Measurements from ENCODE around the gene PTPRN2.

The PTPRN2 gene

DNA sequence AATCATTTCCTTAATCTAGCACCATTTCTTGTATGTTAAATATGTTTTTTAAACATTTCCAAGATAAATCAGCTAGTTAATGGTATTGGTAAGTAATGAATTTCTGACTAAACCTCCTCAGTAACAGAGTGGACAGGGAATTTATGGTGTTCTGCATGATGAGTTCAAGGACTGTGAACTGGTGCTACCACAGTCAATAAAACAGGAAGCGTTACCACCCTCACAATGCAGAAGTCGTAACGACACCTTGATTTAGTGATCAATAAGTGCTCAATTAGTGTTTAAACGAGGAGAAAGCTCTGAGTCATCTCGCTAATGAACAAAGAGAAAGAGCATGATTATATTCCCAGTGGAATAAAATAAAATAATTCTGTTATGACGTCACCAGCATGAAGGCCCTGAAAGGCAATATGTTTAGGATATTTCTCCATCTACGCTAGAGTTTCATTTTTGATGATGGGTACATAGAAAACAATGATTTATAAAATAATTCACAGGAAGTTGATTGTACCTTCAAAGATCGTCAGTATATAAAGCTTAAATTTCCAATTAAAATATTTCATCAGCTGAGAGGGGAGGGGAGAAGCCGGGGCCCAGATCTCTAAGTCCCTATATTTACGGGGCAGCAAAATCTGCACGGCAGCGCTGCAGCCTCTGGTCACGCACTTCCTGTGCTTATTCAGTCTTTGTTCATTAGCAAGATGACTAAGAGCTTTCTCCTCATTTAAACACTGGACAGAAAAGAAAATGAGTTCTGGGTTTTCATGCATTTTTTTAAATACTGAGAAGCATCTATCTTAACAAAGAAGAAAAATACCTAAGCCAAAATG lies 400.5 kb downstream of the PTPRN2 start:
- Histone ChIP-seq H3K4me3 (ENCODE audit: low read length) (no peak overlapping the region), H3K9ac (ENCODE audit: low read length) (no peak overlapping the region), H3K27ac (ENCODE audit: low read depth, low read length) (no peak overlapping the region), H3K4me1 (ENCODE audit: control insufficient read depth, insufficient read depth, low read length) (no peaks in the 10 kb centered on the region), H3K36me3 (ENCODE audit: control insufficient read depth, insufficient read depth, low read length) (no peaks in the 10 kb centered on the region), H3K27me3 (ENCODE audit: control insufficient read depth, insufficient read depth, low read length) (no peaks in the 10 kb centered on the region)

GRCh38 chr7:158186406-158186805 lies 401.2 kb downstream of the PTPRN2 start:
- H3K4me3 ChIP-seq (ENCODE audit: low read length) = no peak overlapping the region
- no peak overlapping the region for H3K9ac ChIP-seq (ENCODE audit: low read length)
- no peaks in the 10 kb centered on the region for H3K4me1 ChIP-seq (ENCODE audit: control insufficient read depth, insufficient read depth, low read length)
- H3K36me3 ChIP-seq (ENCODE audit: control insufficient read depth, insufficient read depth, low read length) = no peaks in the 10 kb centered on the region
- H3K27ac ChIP-seq (ENCODE audit: low read depth, low read length) = no peak overlapping the region
- no peaks in the 10 kb centered on the region for H3K27me3 ChIP-seq (ENCODE audit: control insufficient read depth, insufficient read depth, low read length)

GRCh38 chr7:158185653-158186052 lies 402.0 kb downstream of the PTPRN2 start:
- H3K4me3 ChIP-seq (ENCODE audit: low read length) = no peak overlapping the region
- H3K27ac ChIP-seq (ENCODE audit: low read depth, low read length) = no peak overlapping the region
- H3K36me3 ChIP-seq (ENCODE audit: control insufficient read depth, insufficient read depth, low read length) = no peaks in the 10 kb centered on the region

GRCh38 chr7:158183431-158183830 lies 404.2 kb downstream of the PTPRN2 start:
- Histone ChIP-seq H3K9ac (ENCODE audit: low read length) (no peak overlapping the region), H3K4me3 (ENCODE audit: low read length) (no peak overlapping the region), H3K27ac (ENCODE audit: low read depth, low read length) (no peak overlapping the region), H3K4me1 (ENCODE audit: control insufficient read depth, insufficient read depth, low read length) (no peaks in the 10 kb centered on the region), H3K36me3 (ENCODE audit: control insufficient read depth, insufficient read depth, low read length) (no peaks in the 10 kb centered on the region), H3K27me3 (ENCODE audit: control insufficient read depth, insufficient read depth, low read length) (no peaks in the 10 kb centered on the region)

More at GRCh38 chr7:158185653-158186052, 402.0 kb downstream of the PTPRN2 start:
- no peak overlapping the region for H3K9ac ChIP-seq (ENCODE audit: low read length)
- H3K27me3 ChIP-seq (ENCODE audit: control insufficient read depth, insufficient read depth, low read length) = no peaks in the 10 kb centered on the region
- no peaks in the 10 kb centered on the region for H3K4me1 ChIP-seq (ENCODE audit: control insufficient read depth, insufficient read depth, low read length)

DNA sequence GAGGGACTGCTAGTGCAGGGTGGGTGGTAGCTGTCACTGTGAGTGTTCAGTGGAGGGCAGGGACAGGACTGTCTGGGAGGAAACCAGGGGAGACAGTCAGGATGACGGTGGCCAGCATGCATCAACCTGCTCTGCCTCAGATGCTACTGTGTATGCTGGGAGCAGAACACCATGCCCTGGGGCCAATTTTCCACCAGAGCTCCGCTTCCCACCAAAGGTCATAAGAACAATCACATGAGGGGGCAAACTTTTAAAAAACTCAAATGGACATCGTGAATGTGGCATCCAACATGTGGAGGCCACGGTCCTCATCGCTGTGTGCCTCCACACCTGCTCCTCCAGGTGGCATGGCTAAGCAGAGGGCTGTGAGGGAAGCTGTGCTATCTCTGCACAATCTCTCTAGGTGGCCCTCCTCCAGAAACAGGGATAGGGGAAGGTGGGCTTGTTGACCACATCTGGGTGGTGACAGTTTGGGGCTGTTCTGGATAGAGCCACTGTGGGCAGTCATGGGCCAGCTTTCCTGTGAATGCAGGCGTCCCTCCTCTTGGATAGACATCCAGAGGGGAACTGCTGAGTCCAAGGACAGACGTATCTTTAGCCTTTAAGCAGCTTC lies 411.0 kb downstream of the PTPRN2 start:
- H3K36me3 ChIP-seq (ENCODE audit: control insufficient read depth, insufficient read depth, low read length) = no peaks in the 10 kb centered on the region
- H3K4me1 ChIP-seq (ENCODE audit: control insufficient read depth, insufficient read depth, low read length) = no peaks in the 10 kb centered on the region
- no peak overlapping the region for H3K27ac ChIP-seq (ENCODE audit: low read depth, low read length)
- H3K27me3 ChIP-seq (ENCODE audit: control insufficient read depth, insufficient read depth, low read length) = no peaks in the 10 kb centered on the region
- H3K9ac ChIP-seq (ENCODE audit: low read length) = no peak overlapping the region
- no peak overlapping the region for H3K4me3 ChIP-seq (ENCODE audit: low read length)

DNA sequence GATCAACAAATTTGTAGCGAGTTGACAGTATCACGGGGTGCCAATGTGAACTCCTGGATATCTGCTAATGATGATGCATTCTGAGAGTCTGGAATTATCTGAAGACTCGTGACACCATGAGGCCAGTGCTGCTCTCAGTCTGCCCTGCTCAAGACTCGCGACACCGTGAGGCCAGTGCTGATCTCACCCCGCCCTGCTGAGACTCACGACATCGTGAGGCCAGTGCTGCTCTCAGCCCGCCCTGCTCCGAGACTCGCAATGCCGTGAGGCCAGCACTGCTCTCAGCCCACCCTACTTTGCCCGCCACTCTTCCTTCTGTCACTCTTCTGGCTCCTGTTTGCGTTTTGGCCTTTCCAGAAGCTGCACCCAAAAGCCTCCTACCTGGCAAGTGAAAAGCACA lies 411.8 kb downstream of the PTPRN2 start:
- Histone ChIP-seq H3K36me3 (ENCODE audit: control insufficient read depth, insufficient read depth, low read length) (no peaks in the 10 kb centered on the region), H3K27ac (ENCODE audit: low read depth, low read length) (no peak overlapping the region), H3K4me1 (ENCODE audit: control insufficient read depth, insufficient read depth, low read length) (no peaks in the 10 kb centered on the region), H3K27me3 (ENCODE audit: control insufficient read depth, insufficient read depth, low read length) (no peaks in the 10 kb centered on the region), H3K4me3 (ENCODE audit: low read length) (no peak overlapping the region), H3K9ac (ENCODE audit: low read length) (no peak overlapping the region)

- Histone ChIP-seq H3K27ac (ENCODE audit: low read depth, low read length) (no peak overlapping the region), H3K36me3 (ENCODE audit: control insufficient read depth, insufficient read depth, low read length) (no peaks in the 10 kb centered on the region), H3K9ac (ENCODE audit: low read length) (no peak overlapping the region), H3K4me1 (ENCODE audit: control insufficient read depth, insufficient read depth, low read length) (no peaks in the 10 kb centered on the region), H3K27me3 (ENCODE audit: control insufficient read depth, insufficient read depth, low read length) (no peaks in the 10 kb centered on the region), H3K4me3 (ENCODE audit: low read length) (no peak overlapping the region)
Measured at GRCh38 chr7:158174947-158175346, 412.7 kb downstream of the PTPRN2 start.

- H3K27me3 ChIP-seq (ENCODE audit: control insufficient read depth, insufficient read depth, low read length) = no peaks in the 10 kb centered on the region
- H3K27ac ChIP-seq (ENCODE audit: low read depth, low read length) = no peak overlapping the region
- H3K9ac ChIP-seq (ENCODE audit: low read length) = no peak overlapping the region
- no peaks in the 10 kb centered on the region for H3K4me1 ChIP-seq (ENCODE audit: control insufficient read depth, insufficient read depth, low read length)
- H3K36me3 ChIP-seq (ENCODE audit: control insufficient read depth, insufficient read depth, low read length) = no peaks in the 10 kb centered on the region
- H3K4me3 ChIP-seq (ENCODE audit: low read length) = no peak overlapping the region
Measured at GRCh38 chr7:158167373-158167772, 420.2 kb downstream of the PTPRN2 start.

GRCh38 chr7:158166386-158167340 lies 421.0 kb downstream of the PTPRN2 start:
- H3K9ac ChIP-seq (ENCODE audit: low read length) = no peak overlapping the region
- H3K36me3 ChIP-seq (ENCODE audit: control insufficient read depth, insufficient read depth, low read length) = no peaks in the 10 kb centered on the region
- H3K27me3 ChIP-seq (ENCODE audit: control insufficient read depth, insufficient read depth, low read length) = no peaks in the 10 kb centered on the region

DNA sequence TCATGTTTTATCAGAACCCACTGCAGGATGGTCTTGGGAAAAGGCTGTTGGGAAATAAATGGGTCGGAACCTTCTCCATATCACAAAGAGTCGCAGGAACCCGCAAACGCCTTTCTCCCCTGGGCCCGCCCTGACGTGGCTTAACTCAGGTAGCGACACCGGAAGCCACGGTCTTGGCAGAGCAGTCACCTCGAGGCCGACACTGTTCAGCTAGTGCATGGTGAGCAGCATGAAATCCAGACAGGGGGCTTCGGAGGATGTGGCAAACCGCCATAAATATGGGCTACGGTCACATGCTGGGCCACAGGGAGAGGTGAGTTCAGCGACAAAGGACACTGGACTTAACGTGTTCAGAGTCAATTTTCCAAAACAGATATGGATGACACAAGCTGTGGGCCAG lies 421.9 kb downstream of the PTPRN2 start:
- H3K27ac ChIP-seq (ENCODE audit: low read depth, low read length) = no peak overlapping the region
- H3K4me1 ChIP-seq (ENCODE audit: control insufficient read depth, insufficient read depth, low read length) = no peaks in the 10 kb centered on the region
- no peak overlapping the region for H3K9ac ChIP-seq (ENCODE audit: low read length)
- H3K36me3 ChIP-seq (ENCODE audit: control insufficient read depth, insufficient read depth, low read length) = no peaks in the 10 kb centered on the region
- no peak overlapping the region for H3K4me3 ChIP-seq (ENCODE audit: low read length)
- no peaks in the 10 kb centered on the region for H3K27me3 ChIP-seq (ENCODE audit: control insufficient read depth, insufficient read depth, low read length)

More at GRCh38 chr7:158166386-158167340, 421.0 kb downstream of the PTPRN2 start:
- no peak overlapping the region for H3K27ac ChIP-seq (ENCODE audit: low read depth, low read length)
- H3K4me1 ChIP-seq (ENCODE audit: control insufficient read depth, insufficient read depth, low read length) = no peaks in the 10 kb centered on the region
- H3K4me3 ChIP-seq (ENCODE audit: low read length) = no peak overlapping the region

GRCh38 chr7:158164101-158165095 lies 423.2 kb downstream of the PTPRN2 start:
- no peaks in the 10 kb centered on the region for H3K4me1 ChIP-seq (ENCODE audit: control insufficient read depth, insufficient read depth, low read length)
- H3K9ac ChIP-seq (ENCODE audit: low read length) = no peak overlapping the region
- no peak overlapping the region for H3K4me3 ChIP-seq (ENCODE audit: low read length)
- H3K36me3 ChIP-seq (ENCODE audit: control insufficient read depth, insufficient read depth, low read length) = no peaks in the 10 kb centered on the region
- H3K27ac ChIP-seq (ENCODE audit: low read depth, low read length) = no peak overlapping the region
- H3K27me3 ChIP-seq (ENCODE audit: control insufficient read depth, insufficient read depth, low read length) = no peaks in the 10 kb centered on the region
